HG02759 (cell line): Measurements from ENCODE around the gene GALR1.
"Not testable (repeated sequence)": the region's sequence is repeated elsewhere in the genome, so short reads cannot be mapped to it uniquely, and the experiment has no call there.

Experiments used
- ATAC-seq: cut with Tn5 transposase; IDR thresholded peaks from one replicate; pipeline ENCODE4 v1.9.1; 2021; ENCODE audit warnings: mild to moderate bottlenecking, moderate library complexity; ENCODE audit not compliant: unreplicated experiment

GALR1 gene, protein sequence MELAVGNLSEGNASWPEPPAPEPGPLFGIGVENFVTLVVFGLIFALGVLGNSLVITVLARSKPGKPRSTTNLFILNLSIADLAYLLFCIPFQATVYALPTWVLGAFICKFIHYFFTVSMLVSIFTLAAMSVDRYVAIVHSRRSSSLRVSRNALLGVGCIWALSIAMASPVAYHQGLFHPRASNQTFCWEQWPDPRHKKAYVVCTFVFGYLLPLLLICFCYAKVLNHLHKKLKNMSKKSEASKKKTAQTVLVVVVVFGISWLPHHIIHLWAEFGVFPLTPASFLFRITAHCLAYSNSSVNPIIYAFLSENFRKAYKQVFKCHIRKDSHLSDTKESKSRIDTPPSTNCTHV

DNA sequence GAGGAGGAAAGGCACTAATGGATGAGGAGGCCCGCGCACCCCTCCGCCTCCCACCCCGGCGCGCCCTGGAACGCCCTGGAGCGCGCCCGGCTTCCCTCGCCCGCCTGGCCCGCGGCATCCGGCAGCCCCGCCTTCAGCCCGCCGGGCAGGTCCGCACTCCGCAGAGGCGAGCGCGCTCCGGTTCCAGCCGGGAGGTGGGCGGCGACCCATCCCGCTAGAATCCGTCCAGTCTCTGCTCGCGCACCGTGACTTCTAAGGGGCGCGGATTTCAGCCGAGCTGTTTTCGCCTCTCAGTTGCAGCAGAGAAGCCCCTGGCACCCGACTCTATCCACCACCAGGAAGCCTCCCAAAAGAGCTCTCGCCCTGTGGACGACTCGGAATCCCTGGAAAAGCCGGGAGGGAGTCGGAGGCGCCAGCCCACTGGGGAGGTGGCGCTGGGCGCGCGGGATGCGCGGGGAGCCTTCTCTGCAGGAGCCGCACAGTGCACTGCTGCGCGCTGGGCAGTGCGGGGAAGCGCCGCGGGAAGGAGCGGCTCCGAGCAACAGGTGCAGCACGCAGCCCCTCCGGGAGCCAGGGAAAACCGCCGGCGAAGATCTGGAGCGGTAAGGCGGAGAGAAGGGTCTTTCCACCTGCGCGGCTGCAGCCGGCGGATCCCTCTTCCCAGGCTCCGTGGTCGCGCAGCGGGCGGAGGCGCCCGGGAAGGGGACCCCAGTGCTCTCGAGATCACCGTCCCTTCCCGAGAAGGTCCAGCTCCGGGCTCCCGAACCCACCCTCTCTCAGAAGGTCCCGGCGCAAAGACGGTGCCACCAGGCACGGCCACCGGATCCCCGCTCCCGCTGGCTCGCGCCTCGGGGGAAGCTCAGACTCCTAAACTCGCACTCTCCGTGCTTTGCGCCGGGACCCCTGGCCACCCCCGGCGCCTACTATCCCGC is at the start of gene GALR1:
Gene GALR1, plus strand, starts transcription at position 280 of the 932 bp plus-strand sequence. CDS start 701 bp downstream, outside the sequence.
- no peak for ATAC-seq

DNA sequence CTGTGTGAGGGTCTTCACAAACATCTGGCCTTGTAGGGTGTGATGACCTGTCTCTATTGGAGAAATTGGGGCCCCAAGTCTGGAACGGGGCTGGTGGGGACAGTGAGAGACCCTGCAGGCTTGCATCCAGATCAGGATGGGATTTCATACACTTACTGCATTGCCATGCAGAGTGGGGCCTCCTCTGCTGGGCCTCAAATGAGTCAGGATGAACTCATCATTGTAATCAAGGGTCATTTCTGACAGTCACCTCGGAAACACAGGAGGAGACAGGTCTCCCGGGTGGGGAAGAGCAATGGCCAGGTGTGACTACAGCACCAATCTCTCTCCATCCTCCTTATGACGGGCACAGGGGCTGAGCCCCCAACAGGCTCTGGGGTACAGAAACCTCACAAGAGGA is 48.1 kb upstream of the GALR1 start:
- no peak for ATAC-seq

- no peak for ATAC-seq
Measured at GRCh38 chr18:77202329-77202728, 47.3 kb upstream of the GALR1 start.

DNA sequence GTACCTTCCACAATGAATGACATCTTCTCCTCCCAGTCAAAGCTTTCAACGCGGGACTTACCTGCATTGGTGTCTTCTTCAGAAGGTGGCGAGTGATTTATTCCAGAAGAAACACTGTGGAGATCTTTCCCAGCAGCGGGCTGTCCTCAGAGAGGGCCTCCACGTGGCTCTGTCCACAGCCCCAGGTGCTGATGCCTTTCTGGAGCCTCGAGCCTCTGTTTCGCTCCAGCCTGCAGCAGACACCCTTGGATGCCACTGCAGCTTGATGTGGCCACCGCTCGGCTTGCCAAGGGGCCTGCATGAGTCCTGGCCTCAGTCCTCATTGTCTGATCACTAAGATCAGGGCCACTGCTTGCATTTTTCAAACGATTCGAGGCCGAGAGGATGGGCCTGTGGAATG is 46.6 kb upstream of the GALR1 start:
- no peak for ATAC-seq

- ATAC-seq: no peak
Measured at GRCh38 chr18:77203851-77204250, 45.8 kb upstream of the GALR1 start.

- no peak for ATAC-seq
Measured at GRCh38 chr18:77205769-77206168, 43.9 kb upstream of the GALR1 start.

GRCh38 chr18:77206676-77207374 is 42.8 kb upstream of the GALR1 start:
- ATAC-seq: no peak

- peak; percentile 58 for ATAC-seq
Measured at GRCh38 chr18:77207540-77207939, 42.1 kb upstream of the GALR1 start.

DNA sequence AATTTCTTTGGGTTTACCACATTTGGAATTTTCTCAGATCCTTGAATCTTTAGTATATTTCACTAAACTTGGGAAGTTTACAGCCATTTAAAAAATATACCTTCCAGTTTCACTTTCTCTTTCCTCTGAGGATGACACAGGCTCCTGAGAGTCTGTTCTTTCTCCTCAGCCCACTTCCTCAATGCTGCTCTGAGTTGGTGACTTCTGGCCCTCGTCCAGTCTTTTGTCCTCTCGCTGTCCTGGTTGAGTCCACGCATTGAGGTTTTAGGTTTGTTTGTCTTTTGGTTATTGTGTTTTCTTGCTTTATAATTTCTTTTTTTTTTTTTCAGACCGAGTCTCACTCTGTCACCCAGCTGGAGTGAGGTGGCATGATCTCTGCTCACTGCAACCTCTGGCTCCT is 40.7 kb upstream of the GALR1 start:
- ATAC-seq: peak; percentile 73

GRCh38 chr18:77209587-77209986 is 40.1 kb upstream of the GALR1 start:
- no peak for ATAC-seq

GRCh38 chr18:77210249-77210648 is 39.4 kb upstream of the GALR1 start:
- ATAC-seq: no peak

- ATAC-seq: no peak
Measured at GRCh38 chr18:77218642-77219041, 31.0 kb upstream of the GALR1 start.

DNA sequence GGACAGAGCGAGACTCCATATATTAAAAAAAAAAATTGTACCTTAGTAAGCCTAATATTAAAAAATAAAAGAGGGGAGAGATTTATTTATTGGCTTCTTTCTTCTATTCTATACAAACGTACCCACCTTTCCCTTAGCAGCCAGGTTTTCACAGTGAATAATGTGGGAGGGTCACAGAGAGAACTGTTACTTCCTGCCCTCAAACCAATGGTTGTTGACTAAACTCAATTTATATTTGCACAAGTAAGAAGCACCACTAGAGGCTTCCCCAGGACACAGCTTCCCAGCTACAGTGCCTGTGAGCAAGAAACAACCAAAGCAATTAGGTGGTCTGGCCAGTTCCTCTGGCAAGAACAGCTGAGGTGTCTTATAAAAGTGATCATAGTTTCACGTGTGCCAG is 28.9 kb upstream of the GALR1 start:
- ATAC-seq: no peak

GRCh38 chr18:77222464-77222863 is 27.2 kb upstream of the GALR1 start:
- ATAC-seq: no peak

GRCh38 chr18:77223221-77223639 is 26.4 kb upstream of the GALR1 start:
- ATAC-seq: no peak

DNA sequence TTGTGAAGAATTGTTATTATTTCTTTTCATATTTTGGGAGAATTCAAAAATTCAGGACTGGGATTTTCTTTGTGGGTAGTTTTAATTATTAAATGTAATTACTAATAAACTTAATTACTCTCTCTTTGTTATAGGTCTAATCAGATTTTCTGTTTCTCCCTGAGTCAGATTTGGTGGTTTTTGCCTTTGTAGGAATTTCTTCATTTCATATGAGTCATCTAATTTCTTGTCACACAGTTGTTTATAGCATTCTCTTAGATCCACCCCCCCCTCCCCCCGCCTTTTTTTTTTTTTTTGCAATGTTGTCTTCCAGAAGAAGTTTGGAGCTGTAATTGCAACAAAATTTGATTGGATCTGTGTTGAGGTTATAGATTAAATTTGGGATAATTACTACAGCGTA is 26.0 kb upstream of the GALR1 start:
- ATAC-seq: no peak

DNA sequence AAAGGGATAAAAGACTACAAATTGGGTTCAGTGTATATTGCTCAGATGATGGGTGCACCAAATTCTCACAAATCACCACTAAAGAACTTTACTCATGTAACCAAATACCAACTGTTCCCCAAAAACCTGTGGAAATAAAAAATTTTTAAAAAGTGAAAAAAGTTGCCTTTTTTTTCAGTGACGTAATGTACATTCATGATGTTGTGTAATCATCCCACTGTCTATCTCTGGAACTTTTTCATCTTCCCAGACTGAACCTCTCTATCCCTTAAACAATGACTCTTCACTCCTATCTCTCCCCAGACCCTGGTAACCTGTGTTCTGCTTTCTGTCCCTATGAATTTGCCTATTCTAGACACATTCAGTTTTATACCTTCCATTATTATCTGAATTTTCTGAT is 19.0 kb upstream of the GALR1 start:
- ATAC-seq: no peak

- ATAC-seq: no peak
Measured at GRCh38 chr18:77234504-77235365, 14.9 kb upstream of the GALR1 start.

- ATAC-seq: not testable (repeated sequence)
Measured at GRCh38 chr18:77239285-77239684, 10.4 kb upstream of the GALR1 start.

- no peak for ATAC-seq
Measured at GRCh38 chr18:77248873-77249568, 627 bp upstream of the GALR1 start.
